HFF-Myc (cell line): Measurements from ENCODE around the gene MARK3.
"Not testable (repeated sequence)": the region's sequence is repeated elsewhere in the genome, so short reads cannot be mapped to it uniquely, and the experiment has no call there.

Experiments used
- DNase-seq: peaks from one replicate; pipeline ENCODE4 v3.0.0-alpha.2; 2011; ENCODE audit warnings: low read depth; ENCODE audit errors: extremely low read depth
- H3K4me3 ChIP-seq: replicated peaks from 2 replicates; pipeline ENCODE4 v1.5.1; 2011; ENCODE audit warnings: low read depth, mild to moderate bottlenecking, control low read depth, low read length
- TF ChIP-seq, protein P1 (sequence below): IDR thresholded peaks from 2 replicates; pipeline ENCODE4 v1.5.1; 2012; ENCODE audit warnings: mild to moderate bottlenecking, low read depth, low read length, control low read depth; ENCODE audit errors: missing control alignments

The MARK3 gene

DNA sequence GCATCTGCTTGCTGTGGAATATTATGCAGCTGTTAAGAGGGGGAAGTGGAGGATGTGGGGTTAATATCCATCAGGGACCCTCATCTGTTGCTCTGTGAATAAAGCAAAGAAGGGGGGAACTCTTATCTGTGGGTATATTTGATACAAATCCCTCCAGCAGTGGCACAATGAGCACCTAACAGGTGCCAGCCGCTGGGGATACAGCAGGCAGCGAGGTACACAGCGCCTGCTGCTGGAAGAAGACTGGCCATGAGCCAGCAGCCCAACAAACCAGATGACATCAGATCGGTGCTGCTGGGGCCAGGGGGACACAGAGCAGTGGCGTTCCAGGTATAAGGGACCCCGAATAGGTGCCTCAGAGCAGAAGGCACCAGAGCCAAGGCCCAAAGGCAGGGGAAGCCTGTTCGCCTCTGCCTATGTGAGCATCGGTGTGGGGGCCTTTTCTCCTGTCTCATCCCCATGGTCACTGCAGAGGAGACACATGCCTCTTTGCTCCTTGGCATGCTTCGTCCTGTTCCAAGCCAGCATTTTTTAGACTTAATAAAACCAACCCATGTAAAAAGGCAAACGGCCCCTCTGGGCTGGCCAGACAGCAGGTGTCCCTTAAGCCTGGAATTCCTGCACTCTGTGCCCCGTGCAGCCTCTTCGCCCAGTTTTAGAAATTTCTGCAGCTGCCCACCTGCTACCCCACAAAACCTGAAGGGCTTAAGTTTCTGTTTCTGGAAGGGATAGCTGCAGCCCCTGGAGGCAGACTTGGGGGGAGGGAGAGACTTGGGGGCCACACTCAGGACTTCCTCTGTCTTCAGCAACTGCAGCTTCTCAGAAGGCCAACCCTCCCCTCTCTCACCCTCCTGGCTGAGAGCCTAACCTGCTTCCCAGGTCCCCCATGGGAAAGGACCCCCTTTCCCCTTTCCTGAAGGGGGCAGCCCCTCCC lies 139.1 kb downstream of the MARK3 start:
- H3K4me3 ChIP-seq = no peak overlapping the region
- no peak for DNase-seq
- TF ChIP-seq, protein P1, sequence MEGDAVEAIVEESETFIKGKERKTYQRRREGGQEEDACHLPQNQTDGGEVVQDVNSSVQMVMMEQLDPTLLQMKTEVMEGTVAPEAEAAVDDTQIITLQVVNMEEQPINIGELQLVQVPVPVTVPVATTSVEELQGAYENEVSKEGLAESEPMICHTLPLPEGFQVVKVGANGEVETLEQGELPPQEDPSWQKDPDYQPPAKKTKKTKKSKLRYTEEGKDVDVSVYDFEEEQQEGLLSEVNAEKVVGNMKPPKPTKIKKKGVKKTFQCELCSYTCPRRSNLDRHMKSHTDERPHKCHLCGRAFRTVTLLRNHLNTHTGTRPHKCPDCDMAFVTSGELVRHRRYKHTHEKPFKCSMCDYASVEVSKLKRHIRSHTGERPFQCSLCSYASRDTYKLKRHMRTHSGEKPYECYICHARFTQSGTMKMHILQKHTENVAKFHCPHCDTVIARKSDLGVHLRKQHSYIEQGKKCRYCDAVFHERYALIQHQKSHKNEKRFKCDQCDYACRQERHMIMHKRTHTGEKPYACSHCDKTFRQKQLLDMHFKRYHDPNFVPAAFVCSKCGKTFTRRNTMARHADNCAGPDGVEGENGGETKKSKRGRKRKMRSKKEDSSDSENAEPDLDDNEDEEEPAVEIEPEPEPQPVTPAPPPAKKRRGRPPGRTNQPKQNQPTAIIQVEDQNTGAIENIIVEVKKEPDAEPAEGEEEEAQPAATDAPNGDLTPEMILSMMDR = no peak

DNA sequence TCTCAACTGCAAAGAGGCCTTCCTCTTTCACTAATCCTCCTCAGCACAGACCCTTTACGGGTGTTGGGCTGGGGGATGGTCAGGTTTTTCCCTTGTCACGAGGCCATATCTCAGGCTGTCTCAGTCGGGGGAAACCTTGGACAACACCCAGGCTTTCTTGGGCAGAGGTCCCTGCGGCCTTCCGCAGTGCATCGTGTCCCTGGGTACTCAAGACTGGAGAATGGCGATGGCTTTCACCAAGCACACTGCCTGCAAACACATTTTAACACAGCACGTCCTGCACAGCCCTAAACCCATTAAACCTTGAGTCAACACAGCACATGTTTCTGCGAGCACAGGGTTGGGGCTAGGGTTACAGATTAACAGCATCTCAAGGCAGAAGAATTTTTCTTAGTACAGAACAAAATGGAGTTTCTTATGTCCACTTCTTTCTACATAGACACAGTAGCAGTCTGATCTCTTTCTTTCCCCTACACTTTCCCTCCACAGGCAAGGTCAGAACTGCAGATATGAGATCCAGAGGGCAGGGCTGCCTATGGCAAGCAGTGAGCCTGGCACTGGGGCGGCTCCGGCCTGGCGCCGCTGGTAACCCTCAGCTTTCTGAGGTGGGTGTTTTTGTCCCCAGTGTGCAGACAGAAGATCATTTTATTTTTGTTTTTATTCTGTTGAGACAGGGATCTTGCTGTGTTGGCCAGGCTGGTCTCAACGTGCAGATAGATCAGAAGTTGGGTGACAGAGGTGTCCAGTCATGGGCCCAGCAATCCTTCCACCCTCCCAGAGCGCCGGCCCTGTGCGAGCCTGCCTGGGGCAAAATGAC lies 140.4 kb downstream of the MARK3 start:
- not testable (repeated sequence) for DNase-seq, H3K4me3 ChIP-seq

DNA sequence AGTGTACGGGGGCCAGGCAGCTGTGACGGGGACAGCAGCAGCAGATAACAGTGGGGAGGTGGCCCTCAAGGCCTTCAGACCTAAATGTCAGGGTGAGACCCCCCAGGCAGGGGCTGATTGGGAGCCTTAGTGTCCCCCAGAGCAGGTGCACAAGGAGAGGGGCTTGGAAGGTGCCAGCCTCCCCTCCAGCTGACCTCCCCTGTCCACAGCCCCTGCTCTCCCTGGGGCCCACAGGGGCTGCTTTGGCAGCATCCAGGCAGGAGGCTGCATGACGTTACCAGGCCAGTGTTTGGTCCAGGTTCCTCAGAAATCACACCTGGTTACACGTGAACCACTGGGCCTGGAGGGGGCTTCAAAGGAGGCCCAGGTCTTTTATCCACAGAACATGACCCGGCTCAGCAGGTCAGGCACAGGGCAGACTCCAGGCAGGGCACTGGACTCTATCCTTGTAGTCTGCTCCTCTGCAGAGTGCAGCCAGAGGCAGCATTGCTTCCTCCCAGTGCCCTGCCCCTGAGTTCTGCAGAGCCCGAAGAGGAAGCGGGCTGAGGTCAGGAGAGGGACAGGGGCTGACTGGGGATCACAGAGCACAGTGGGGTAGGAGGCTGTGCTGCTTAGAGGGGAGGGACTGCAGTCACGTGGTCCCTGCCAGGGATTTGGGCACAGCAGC lies 141.2 kb downstream of the MARK3 start:
- H3K4me3 ChIP-seq = no peak overlapping the region
- DNase-seq = no peak
- TF ChIP-seq, protein P1 = no peak

DNA sequence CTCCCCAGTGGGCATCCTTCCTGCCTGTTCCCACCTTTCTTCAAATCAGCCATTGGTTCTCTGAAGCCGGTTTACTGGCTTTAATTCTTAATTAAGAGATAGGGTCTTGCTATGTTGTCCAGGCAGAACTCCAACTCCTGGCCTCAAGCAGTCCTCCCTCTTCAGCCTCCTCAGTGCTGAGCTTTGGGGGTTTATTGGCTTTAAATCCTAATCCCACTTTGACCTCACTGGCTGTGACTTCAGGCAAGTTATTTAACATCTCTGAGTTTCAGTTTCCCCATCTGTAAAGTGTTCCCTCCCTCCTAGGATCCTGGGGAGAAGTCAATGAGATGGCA lies 141.7 kb downstream of the MARK3 start:
- no peak for DNase-seq
- H3K4me3 ChIP-seq = no peak overlapping the region
- TF ChIP-seq, protein P1 = no peak

DNA sequence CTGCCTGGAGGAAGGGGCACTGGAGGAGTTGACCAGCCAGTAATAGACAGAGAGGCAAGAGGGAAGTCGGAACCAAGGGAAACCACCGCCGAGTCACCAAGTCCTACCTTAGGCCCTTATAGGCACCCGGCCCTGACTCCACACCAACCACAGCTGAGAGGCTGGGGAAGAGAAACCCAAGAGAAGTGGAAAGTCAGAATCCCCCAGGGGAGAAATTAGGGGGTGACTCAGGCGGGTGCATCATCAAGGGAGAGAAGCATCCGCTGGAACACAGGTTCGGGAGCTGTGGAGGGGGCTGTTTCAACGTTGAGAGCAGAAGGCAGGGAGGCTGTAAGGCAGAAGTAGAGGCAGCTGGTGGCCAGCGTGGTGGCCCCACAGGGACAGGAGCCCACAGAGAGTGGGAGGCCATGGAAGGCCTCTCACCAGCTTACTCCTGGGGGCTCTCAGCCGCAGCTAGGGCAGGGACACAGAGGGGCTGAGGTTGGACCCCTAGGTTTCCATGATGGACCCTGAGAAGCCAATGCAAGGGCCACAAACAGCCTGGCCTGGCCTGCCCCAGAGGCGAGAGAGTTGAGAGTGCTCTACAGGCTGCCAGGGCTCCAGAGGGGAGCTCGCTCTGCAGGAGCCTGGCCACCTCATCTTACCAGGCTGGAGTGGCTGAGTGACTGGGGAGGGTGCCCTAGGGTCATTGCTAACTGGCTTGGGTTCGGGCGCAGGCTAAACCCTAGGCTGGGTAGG lies 142.4 kb downstream of the MARK3 start:
- TF ChIP-seq, protein P1 = no peak
- no peak for DNase-seq
- H3K4me3 ChIP-seq = peak overlapping the region; percentile 98

DNA sequence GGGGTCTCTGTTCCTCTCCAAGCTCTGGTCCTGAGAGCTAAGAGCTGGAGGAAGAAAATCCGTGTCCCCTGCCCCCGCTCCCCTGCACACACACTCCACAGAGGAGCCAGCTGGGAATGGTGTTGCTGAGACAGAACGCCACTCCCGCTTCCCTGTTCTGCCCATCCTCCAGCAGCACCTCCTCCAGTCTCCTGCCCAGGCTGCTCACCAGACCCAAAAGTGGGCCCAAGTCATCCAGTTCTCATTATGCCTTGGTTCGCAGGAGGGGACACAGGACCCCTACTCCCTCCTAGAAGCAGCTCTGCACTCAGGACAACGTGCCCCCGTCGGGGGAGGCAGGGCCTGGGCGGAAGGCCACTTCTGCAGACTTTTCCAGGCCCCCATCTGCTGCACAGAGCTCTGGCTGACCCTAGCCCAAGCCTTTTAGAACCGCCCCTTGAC lies 143.0 kb downstream of the MARK3 start:
- TF ChIP-seq, protein P1 = no peak
- DNase-seq = no peak
- H3K4me3 ChIP-seq = peak overlapping the region; percentile 98
